GM18907 (cell line): ENCODE results near the gene ABLIM2.

Experiments
- ATAC-seq: cut with Tn5 transposase; IDR thresholded peaks from one replicate; pipeline ENCODE4 v1.9.1; 2021; ENCODE audit warnings: mild to moderate bottlenecking, moderate library complexity; ENCODE audit not compliant: unreplicated experiment

ABLIM2 gene

DNA sequence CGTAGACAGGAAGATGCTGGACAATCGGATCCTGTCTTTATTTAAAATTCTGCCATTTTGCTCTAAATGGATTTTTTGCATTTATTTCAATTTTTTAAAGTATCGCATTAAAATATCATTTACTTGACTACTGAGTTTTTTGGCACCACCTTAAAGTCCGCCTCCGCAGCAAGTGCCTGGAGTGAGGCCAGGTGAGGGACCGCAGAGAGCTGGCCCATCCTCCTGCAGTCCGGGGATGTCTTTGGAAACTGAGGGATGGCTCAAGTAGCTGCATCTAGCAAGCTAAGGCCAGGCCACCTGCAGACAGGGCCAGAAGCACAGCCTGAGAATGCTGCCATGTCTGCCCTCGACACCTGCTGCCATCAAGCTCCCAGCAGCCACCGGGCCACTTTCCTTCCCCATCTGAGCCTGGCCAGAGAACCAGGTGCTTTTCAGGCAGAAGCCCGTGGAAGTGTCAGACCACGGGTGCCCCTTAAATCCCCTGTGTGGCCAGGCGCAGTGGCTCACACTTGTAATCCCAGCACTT lies 69.6 kb downstream of the ABLIM2 start:
- no peak for ATAC-seq

DNA sequence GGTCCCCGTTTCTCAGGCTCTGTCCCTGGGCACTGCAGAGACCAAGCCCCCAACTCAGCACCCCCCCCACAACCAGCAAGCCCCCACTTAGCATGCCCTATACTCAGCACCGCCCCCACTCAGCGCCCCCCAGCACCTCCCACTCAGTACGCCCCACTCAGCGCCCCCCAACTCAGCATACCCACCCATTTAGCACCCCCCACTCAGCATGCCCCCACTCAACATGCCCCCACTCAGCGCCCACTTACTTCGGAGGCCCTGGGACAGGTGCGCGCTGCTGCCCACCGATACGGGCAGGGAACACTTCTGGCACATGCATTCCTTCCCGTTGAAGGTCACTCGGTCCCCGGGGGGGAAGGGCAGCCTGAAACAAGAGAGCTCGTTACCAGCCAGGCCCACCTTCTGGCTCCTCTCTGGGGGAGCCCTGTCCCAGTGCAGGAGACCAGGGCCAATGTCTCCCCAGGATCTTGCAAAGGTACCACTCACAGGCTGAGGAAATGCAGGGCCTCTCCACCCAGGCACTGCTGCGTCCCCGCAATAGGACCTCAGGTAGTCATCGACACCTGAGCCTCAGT lies 70.6 kb downstream of the ABLIM2 start:
- ATAC-seq = no peak

DNA sequence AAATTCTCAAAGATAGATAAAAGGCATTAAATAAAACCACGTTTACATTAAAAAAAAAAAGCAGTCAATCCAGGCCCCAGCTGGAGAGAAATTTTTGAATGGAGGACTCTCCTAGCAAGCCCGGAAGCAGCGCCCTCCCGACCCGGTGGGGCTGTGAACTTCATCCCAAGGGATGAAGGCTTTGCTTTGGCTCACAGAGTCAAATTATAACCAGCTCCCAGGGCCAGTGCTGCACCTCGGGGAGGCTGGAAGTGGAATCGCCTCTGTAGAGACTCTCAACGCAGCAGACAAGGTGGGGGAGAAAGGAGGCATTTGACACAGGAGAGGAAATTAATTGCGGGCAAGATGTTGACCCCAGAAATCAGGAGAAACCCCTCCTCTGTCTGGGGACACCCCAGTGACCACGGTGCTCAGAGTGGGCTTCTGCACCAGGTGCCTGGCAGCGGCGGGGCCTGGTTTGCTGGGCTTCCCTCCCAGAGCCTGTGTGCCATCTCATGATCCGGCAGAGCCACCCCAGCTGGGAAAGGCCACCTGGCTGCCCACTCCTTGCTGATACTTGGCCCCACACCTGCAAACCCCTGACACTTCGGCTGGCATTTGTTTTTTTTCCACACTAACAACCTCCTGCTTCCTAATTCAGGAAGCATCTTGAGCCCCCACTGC lies 71.7 kb downstream of the ABLIM2 start:
- ATAC-seq = no peak

DNA sequence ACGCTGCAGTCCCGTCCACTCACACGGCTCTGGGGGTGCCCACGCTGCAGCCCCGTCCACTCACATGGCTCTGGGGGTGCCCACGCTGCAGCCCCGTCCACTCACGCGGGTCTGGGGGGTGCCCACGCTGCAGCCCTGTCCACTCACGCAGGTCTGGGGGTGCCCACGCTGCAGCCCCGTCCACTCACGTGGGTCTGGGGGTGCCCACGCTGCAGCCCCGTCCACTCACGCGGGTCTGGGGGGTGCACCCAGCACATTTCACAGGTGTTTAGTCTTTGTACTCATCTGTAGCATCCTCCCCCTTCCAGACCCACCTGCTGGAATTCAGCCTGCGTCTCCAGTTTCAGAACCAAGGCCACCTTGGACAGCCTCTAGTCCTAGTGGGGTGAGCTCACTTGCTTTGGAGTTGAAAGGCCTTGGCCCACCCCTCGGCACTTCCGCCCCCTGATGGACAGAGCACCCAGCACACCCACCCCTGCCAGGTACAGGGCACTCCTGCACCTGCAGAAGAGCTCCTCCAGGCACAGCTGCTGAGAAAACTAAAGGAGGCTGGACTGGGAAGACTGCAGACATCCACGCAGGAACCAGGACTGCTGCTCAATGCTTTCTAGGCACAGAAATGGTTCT lies 73.0 kb downstream of the ABLIM2 start:
- no peak for ATAC-seq

DNA sequence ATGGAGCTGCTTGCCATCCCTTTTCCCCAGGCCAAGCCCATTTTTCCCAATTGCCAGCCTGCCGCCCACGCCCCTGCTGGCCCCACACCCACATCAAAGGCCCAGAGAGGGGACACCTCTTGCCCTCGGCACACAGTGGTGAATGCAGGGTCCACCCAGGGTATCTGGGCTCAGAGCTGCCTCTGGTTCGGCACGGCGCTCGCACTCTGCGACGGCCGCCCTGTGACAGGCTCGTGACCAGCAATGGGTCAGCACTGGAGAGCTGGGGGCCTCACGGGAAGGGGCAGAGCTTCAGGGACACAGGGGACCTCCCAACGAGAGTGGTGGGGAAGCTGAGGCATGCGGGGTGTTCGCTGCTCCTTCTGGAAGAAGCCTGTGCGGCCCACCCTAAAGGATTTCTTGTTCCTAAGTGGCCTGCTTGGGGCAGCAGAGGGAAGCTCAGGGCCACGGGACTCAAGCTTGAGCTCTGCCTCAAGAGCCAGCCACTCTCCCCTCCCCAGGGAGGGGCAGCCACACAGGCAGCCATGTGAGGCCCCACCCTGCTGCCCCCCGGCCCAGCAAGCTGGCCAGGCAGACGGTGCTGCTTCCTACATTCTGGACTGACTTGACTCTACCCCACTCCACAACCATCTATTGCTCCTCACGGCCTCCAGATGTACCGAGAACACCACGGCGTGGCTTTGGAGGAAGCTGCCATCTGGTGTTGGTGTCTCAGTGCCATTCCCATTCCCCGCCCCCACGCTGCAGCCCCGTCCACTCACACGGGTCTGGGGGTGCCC lies 73.7 kb downstream of the ABLIM2 start:
- no peak for ATAC-seq

DNA sequence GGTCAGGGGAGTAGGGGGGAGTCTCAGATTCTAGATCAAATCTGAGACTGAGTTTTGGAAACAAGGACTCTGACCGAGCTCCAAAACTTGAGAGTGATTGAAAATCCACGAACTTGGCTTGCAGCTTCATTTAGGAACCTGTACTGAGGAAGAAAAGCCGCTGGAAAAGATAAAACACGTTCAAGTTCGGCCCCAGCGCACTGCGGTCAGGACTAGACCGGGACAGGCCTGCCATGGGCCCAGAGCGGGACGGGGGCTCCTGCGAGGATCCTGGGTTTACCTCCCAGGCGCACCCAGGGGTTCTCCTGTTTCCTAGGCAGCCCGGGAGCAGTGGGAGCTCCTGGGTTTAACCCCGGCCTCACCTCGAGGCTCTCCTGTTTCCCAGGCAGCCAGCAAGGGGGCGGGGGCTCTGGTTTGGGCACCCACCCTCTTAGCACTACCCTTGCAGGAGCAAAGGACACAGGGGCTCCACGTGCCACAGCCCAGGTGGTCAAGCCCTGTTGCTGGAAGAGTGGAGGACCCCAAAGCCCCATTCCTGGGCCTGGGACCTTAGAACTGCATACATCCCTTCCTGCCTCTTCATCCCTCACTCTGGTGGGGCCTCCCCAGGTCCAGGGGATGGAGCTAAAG lies 74.5 kb downstream of the ABLIM2 start:
- ATAC-seq = no peak

DNA sequence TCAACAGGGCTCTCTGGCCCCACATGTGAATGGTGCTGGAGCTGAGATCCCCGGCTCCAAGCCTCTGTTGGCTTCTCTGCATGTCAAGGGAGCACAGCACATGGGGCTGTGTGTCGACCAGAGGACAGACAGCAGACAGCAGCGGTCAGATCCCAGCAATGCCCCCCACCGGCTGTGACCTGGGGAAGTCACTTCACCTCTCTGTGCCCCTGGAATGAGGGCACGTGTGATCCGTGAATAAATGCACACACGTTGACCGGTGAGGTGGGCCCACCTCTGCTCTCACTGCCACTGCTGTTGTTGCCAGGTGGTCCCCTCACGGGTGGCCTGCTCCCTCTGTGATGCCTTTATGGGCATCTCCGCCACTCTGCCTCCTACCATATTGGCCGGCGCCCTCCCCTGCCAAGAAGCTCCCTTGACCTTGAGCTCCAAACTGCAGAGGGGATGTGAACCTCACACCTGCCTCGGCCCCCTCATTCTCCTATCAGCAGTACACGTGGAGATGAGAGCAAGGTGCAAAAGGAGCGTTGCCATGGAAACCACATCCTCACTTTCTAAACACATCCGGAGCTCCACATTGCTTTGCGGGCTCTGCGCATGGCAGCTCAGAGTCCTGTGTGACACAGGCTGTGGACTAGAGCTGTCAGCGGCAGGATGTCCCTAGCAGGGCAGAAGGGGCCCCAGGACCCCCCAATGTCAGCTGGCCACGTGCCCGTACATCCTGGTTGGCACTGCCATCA lies 75.4 kb downstream of the ABLIM2 start:
- no peak for ATAC-seq

DNA sequence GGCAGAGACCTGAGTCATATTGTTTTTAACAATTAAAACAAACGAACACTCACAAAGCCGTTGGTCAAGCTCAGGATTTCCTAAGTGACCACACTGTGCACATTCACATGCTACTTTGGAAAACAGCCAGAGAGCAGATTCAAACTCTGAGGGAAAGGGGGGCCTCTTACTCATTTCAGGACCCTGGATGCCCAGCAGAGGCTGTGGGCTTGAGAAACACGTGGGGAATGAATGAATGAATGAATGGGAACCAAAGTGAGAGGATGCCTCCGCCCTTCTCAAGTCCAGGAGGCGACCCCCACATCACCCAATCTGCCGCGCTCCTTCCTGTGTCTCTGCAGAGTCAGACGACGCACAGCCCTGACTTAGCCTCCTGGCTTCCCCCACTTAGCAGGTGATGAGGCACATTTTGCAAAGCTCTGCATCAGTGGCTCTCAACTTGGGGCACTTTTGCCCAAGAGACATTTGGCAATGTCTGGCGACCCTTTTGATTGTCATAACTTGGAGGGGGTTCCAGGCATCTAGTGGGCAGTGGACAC lies 76.0 kb downstream of the ABLIM2 start:
- no peak for ATAC-seq

DNA sequence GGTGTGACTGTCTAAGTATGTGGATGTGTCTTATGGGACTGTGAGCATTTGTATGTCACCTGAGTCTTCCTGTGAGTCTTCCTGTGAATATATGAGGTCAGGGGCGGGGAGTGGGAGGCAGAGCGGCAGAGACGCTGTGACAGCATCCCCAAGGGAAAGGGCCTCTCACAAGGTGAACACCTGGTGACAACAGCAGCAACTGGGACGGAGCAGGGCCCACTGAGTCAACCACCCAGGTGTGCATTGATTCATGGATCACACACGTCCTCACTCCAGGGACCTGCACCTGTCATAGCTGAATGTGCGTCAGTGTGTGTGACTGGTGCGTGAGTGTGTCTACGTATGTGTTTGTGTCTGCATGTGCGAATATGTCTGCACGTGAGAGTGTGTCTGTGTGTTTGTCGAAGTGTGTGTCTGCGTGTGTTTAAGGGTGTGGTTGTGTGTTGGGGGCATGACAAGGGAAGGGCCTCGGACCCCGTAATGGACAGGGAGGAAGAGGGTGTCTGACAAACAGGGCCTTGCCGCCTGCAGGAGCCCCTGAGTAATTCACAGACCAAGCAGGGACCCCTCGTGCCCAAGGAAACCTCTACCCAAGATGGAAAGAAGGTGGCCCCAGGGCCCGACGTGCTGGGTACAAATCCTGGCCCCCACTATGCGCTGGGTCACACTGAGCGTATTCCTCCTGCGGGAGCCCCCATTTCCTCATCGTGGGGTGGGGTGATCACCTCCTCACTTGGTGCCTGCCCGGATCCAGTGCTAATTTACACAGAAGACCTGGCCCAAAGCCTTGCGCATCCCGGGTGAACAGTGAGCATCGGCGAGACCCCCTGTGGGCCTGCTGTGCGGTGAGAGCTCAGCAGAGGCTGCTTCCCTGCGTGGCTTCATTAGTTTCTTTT lies 76.7 kb downstream of the ABLIM2 start:
- no peak for ATAC-seq

DNA sequence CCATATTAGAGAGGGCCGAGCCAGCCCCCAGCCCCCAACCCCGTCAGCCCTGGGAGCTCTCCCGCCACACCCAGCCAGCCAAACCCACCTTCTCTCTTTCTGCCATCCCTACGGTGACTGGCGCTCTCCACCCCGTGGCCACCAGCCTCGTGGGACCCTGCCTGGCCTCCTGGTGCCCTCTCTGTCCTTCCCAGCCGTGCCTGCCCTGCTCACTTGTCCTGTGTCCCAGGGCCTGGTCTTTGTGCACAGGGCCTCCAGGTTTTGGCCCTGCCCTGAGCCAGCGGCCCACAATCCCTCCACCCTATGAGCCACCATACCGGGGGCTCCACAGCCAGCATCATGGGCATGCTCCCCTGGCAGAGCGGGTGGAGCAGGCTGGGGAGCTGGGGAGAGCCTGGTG lies 77.4 kb downstream of the ABLIM2 start:
- ATAC-seq = no peak

DNA sequence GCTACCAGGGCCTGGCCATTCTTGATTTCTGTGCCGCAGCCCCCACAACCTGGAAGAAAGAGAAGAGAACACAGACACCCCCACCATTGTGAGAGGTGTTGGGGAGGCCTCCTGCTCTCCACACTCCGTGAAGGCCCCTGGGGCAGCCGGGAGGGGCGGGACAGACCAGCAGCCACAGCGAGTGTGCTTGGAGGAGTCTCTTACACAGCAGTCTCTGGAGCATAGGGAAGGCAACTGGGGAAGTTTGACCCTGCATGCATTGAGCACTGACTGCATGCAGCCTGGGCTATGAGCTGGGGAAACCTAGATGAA lies 77.9 kb downstream of the ABLIM2 start:
- ATAC-seq = no peak

DNA sequence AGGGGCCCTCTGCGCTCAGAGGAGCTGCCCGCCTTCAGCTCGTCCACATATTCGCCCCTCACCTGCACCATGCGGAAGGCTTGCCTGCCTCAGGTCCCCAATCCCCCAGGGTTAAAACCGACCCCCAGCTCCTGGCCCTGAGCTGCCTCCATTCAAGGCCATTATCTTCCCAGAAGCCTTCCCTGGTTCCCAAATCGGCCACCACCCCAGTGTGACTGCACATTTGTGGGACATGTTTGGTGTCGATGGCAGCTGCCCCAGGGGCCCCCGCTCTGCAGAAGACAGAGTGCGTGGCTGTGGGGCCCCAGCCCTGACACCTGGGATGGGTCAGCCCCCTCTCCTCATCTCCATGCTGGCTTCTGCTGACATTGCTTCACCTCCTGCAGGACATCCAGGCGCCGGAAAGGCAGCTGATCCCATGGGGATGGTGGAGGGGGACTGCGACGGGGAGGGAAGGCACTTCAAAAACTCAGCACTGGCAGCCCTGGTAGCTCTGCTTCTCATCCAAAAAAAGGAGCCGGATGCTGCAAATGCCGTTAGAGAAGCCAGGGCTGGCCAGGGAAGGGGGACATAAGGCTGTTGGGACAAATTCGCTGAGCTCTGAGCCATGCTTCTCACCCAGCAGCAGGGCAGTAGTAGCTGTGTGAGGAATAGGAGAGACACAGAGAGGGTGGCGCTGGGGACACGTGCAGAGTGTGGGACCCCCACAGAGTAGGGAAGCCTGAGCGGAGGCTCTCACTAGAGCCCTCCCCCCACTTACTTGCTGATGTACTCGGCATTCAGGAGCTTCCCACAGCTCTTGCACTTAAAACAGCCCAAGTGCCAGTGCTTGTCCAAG lies 78.5 kb downstream of the ABLIM2 start:
- ATAC-seq = no peak

DNA sequence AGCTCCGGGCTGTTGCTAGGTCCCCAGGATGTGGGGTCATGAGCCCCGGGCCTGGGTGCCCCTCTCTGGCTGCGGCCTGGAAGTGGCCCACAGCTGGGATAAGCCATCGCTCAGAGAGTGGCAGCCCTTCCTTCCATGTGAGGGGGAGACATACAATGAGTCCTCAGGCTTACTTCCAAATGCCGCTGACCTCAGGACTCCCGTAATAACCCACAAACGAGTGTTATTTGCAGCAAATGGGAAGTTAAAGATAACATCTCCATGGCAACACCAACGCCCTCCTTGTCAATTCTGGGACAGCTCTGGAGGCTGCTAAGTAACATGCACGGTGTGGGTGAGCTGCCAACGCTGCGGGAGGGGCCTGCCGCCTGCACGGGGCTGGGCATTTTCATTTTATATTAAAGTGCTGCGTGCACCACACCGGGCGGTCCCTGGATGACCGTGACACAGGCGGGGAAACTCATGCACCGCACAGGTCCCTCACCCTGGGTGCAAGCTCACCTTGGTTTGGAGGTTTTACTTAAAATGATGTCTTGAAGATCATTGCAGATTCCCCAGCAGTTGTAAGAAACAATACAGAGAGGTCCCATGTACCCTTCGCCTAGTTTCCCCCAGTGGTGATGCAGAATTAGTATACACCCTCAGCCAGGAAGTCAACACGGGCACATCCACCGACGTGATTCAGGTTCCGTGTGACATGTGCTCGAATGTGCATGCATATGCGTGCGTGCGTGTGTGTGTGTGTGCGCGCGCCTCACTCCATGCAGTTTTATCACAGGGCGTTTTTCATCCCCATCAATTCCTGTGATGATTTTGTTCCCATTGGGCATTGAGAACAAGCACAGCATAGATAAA lies 79.4 kb downstream of the ABLIM2 start:
- no peak for ATAC-seq

DNA sequence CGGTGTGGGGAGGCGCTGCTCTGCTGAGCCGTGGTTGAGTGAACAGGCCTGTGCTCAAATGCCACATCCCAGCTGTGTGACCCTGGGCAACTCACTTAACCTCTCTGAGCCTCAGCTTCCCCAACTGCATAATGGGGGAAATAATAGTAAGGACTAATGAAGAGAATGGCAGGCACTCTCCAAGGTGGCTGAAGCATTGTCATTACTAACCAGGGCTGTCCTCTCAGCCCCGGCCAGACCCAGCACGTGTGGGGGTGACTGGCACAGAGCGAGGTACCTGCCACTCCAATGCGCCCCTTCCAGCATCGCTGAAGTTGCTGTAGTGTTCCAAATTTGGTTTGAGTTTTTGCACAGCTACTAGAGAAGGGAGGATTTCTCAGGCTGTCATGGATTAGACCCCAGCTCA lies 80.0 kb downstream of the ABLIM2 start:
- ATAC-seq = no peak

DNA sequence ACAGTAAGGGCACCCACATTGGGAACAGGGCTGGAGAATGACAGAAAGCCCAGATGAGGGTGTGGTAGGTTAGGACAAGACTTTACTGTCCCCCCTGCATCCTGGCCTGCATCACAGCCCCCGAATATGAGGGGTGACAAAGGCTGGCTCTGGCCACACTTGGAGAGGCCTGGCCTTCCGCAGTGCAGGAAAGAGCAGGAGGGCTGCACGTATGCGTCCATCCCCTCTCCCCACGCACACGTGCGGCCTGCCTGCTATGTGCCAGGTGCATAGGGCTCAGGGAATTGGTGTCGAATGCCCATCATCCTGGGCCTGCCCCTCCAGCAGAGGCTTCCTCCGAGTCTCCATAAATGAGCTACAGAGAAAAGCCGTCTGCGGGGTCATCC lies 80.5 kb downstream of the ABLIM2 start:
- ATAC-seq = no peak

DNA sequence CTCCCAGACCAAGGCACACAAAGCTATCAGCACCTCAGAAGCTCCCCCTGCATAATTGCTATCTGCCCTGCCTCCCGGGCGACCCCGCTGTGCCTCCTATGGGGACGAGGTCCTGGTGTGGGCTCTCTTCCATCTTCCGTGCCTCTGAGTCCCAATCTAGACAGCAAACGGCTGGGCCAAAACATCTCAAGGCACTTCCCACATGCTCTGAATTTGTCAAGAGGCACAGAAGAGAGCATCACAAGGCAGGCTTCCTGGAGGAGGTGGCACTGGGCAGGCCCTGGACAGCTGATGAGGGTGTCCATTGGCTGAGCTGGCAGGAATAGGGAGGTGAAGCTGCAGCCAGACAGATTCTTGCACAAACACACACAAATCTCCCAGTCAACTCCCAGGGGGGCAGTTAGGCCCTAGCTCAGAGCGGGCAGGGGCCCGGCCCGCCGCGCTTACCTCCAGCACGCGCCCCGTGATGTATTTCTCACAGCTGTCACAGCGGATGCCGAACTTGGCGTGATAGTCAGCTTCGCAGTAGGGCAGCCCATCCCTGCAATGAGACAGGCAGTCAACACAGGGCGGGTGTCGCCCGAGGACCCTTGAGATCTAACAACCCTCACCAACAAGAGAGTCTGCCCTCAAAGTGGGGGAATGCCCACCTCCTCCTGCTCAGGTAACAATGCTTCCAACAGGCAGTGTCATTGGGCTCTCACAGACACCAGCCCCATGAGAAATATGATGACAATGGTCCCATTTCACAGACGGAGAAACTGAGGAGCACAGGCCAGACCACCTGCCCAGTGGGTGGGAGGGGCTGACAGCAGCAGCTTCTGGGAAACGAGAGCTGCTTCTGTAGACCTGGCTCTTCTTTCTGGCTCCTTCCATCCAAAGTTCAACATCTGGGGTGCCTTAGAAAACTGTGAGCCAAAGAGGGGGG lies 81.2 kb downstream of the ABLIM2 start:
- no peak for ATAC-seq
